HCT116 (cell line): ENCODE data around the gene FAN1. TPM values are rescaled to one million over a fixed set of nuclear protein-coding genes. Genes with fewer than 3 reads are reported as not detected.

ENCODE experiments used
- ATAC-seq: fragments of 200-7000 bp; cut with Tn5 transposase; 2 replicates; pipeline ENCODE4 v1.9.1; 2020; ENCODE audit warnings: mild to moderate bottlenecking, moderate library complexity
- BruUV-seq: library from RNA; stranded (reverse); fragments of 400-500 nt; replicated peaks from 2 replicates; lab custom pipeline; 2021; lab: Mats Ljungman, UMichigan
- CTCF ChIA-PET: fragments of 300-600 bp; sonication (Branson Sonifier 250); formaldehyde crosslinking; loops from one replicate; lab custom pipeline; 2021; ENCODE audit warnings: antibody characterized with exemption; lab: Charles Lee
- POLR2A ChIA-PET: fragments of 300-600, 350-600 bp; sonication (Branson Sonifier 250); formaldehyde crosslinking; loops from one replicate; lab custom pipeline; 2021; ENCODE audit warnings: antibody characterized with exemption; lab: Charles Lee
- RAD21 ChIA-PET, 2 experiments: fragments of 300-600 bp; sonication (Branson Sonifier 250); formaldehyde crosslinking; loops; one replicate each; lab custom pipeline; 2023; ENCODE audit warnings: low total read pairs in 2 of 2; ENCODE audit not compliant: uncharacterized antibody in 2 of 2, unreplicated experiment in 2 of 2, low non-redundant PET in 1 of 2; lab: Charles Lee
- DNase-seq: peaks from one replicate; pipeline ENCODE4 v3.0.0-alpha.2; 2010; ENCODE audit warnings: low read depth, low spot score
- H2AFZ ChIP-seq: fragments of 200-600 bp; shearing (Covaris generic), sonication (generic); 2 replicates; pipeline ENCODE4 v1.6.1; 2017; ENCODE audit warnings: low read depth, mixed run types, mixed read lengths, antibody characterized with exemption, low read length; ENCODE audit not compliant: poor library complexity, severe bottlenecking
- H3K27ac ChIP-seq: 2 replicates; pipeline ENCODE4 v1.5.1; 2012; ENCODE audit warnings: low read depth, low read length
- H3K27me3 ChIP-seq: fragments of 200-600 bp; sonication (generic); 2 replicates; pipeline ENCODE4 v1.6.1; 2016; ENCODE audit warnings: mixed run types, low read length, mixed read lengths; ENCODE audit not compliant: insufficient read depth
- H3K36me3 ChIP-seq, 2 experiments: fragments of 200-500 bp in 1 of 2; fragments of 200-600 bp in 1 of 2; sonication (Bioruptor generic) in 1 of 2; sonication (generic) in 1 of 2; 2 replicates each; pipeline versions ENCODE4 v1.5.1 to v1.6.1; 2014 to 2016; ENCODE audit warnings: low read length in 2 of 2, inconsistent platforms in 1 of 2, mixed read lengths in 1 of 2, mixed run types in 1 of 2; ENCODE audit not compliant: insufficient read depth in 2 of 2, control insufficient read depth in 1 of 2
- H3K4me1 ChIP-seq, 2 experiments: fragments of 200-600 bp in 1 of 2; sonication (generic) in 1 of 2; 2 replicates each; pipeline versions ENCODE4 v1.5.1 to v1.6.1; 2012 to 2017; ENCODE audit warnings: low read length in 2 of 2, inconsistent platforms in 1 of 2, mild to moderate bottlenecking in 1 of 2, mixed read lengths in 1 of 2, mixed run types in 1 of 2, moderate library complexity in 1 of 2; ENCODE audit not compliant: insufficient read depth in 2 of 2, control insufficient read depth in 1 of 2
- H3K4me2 ChIP-seq: fragments of 200-600 bp; sonication (generic); 2 replicates; pipeline ENCODE4 v1.6.1; 2017; ENCODE audit warnings: mixed run types, low read length, mixed read lengths
- H3K4me3 ChIP-seq, 2 experiments: fragments of 200-600 bp in 1 of 2; sonication (generic) in 1 of 2; replicated peaks in 1 of 2; 2 replicates each; pipeline ENCODE4 v1.5.1; 2011 to 2016; ENCODE audit warnings: low read length in 2 of 2, control low read depth in 1 of 2, low read depth in 1 of 2, mild to moderate bottlenecking in 1 of 2, mixed read lengths in 1 of 2, mixed run types in 1 of 2
- H3K79me2 ChIP-seq: fragments of 200-600 bp; sonication (generic); 2 replicates; pipeline ENCODE4 v1.6.1; 2017; ENCODE audit warnings: mild to moderate bottlenecking, mixed run types, low read length, moderate library complexity, mixed read lengths; ENCODE audit not compliant: insufficient read depth
- H3K9ac ChIP-seq: fragments of 200-600 bp; sonication (generic); 2 replicates; pipeline ENCODE4 v1.6.1; 2016; ENCODE audit warnings: low read length, mixed read lengths
- H3K9me2 ChIP-seq: fragments of 200-600 bp; sonication (generic), shearing (Covaris generic); 2 replicates; pipeline ENCODE4 v1.6.1; 2017; ENCODE audit warnings: mixed run types, mild to moderate bottlenecking, moderate library complexity; ENCODE audit not compliant: insufficient read depth
- H3K9me3 ChIP-seq, 2 experiments: fragments of 200-500 bp in 1 of 2; fragments of 200-600 bp in 1 of 2; sonication (Bioruptor generic) in 1 of 2; sonication (generic) in 1 of 2; 2 replicates each; pipeline ENCODE4 v1.6.1; 2014 to 2017; ENCODE audit warnings: low read length in 2 of 2, mixed read lengths in 2 of 2, inconsistent platforms in 1 of 2, low read depth in 1 of 2, mild to moderate bottlenecking in 1 of 2, mixed run types in 1 of 2, moderate library complexity in 1 of 2; ENCODE audit not compliant: control insufficient read depth in 1 of 2, insufficient read depth in 1 of 2
- H4K20me1 ChIP-seq: fragments of 200-600 bp; sonication (generic), shearing (Covaris generic); 2 replicates; pipeline ENCODE4 v1.6.1; 2017; ENCODE audit warnings: mixed run types, mild to moderate bottlenecking, moderate library complexity; ENCODE audit not compliant: insufficient read depth
- CTCF ChIP-seq, 3 experiments: fragments of 200-600 bp in 1 of 3; sonication (generic) in 1 of 3; IDR thresholded peaks in 2 of 3; conservative IDR thresholded peaks in 1 of 3; 2 replicates each; pipeline ENCODE4 v1.5.1; 2012 to 2017; ENCODE audit warnings: low read depth in 2 of 3, low read length in 2 of 3, antibody characterized with exemption in 1 of 3, borderline replicate concordance in 1 of 3, control low read depth in 1 of 3, mild to moderate bottlenecking in 1 of 3, mixed read lengths in 1 of 3, mixed run types in 1 of 3, moderate library complexity in 1 of 3; ENCODE audit not compliant: insufficient read depth in 1 of 3
- EGR1 ChIP-seq: IDR thresholded peaks from 2 replicates; pipeline ENCODE4 v1.6.1; 2012; ENCODE audit warnings: low read depth
- ELF1 ChIP-seq: IDR thresholded peaks from 2 replicates; pipeline ENCODE4 v1.6.1; 2012; ENCODE audit warnings: low read depth, borderline replicate concordance
- EZH2phosphoT487 ChIP-seq: fragments of 200-600 bp; IDR thresholded peaks from 2 replicates; pipeline ENCODE4 v1.6.1; 2018; ENCODE audit warnings: antibody characterized with exemption, borderline replicate concordance
- FOSL1 ChIP-seq: IDR thresholded peaks from 2 replicates; pipeline ENCODE4 v1.6.1; 2012; ENCODE audit warnings: low read depth
- JUND ChIP-seq: IDR thresholded peaks from 2 replicates; pipeline ENCODE4 v1.6.1; 2012
- MAX ChIP-seq: IDR thresholded peaks from 2 replicates; pipeline ENCODE4 v1.6.1; 2012
- POLR2A ChIP-seq: IDR thresholded peaks from 2 replicates; pipeline ENCODE4 v1.7.0; 2011; ENCODE audit warnings: borderline replicate concordance; ENCODE audit not compliant: insufficient read depth, insufficient read length; ENCODE audit errors: extremely low read depth
- POLR2AphosphoS5 ChIP-seq: IDR thresholded peaks from 2 replicates; pipeline ENCODE4 v1.6.1; 2011; ENCODE audit warnings: mild to moderate bottlenecking, low read depth, low read length, moderate library complexity
- RAD21 ChIP-seq: IDR thresholded peaks from 2 replicates; pipeline ENCODE4 v1.6.1; 2012; ENCODE audit warnings: low read depth, mild to moderate bottlenecking
- SIN3A ChIP-seq: IDR thresholded peaks from 2 replicates; pipeline ENCODE4 v1.6.1; 2012; ENCODE audit warnings: low read depth
- SRF ChIP-seq: IDR thresholded peaks from 2 replicates; pipeline ENCODE4 v1.6.1; 2012; ENCODE audit warnings: low read depth
- YY1 ChIP-seq: IDR thresholded peaks from 2 replicates; pipeline ENCODE4 v1.6.1; 2011; ENCODE audit warnings: low read length, low read depth, moderate library complexity, mild to moderate bottlenecking; ENCODE audit not compliant: insufficient replicate concordance; ENCODE audit errors: extremely low read depth
- ZFX ChIP-seq: fragments of 450-650 bp; IDR thresholded peaks from 2 replicates; pipeline ENCODE4 v1.6.1; 2017
- ZNF274 ChIP-seq: fragments of 200-500 bp; sonication (Bioruptor generic); IDR thresholded peaks from 2 replicates; pipeline ENCODE4 v1.6.1; 2014; ENCODE audit warnings: mild to moderate bottlenecking, low read depth, low read length, inconsistent platforms
- intact Hi-C: fragments of 100-400 bp; cut with micrococcal nuclease; formaldehyde crosslinking; loops from 2 replicates; pipeline ENCODE4 v1.10.0; 2022
- total RNA-seq: library from RNA; stranded (reverse); gene quantifications from one replicate; pipeline ENCODE4 v1.2.1, GENCODE V29; 2021; ENCODE audit not compliant: unreplicated experiment
- TF ChIP-seq, protein P1 (sequence below): IDR thresholded peaks from 2 replicates; pipeline ENCODE4 v1.6.1; 2012; ENCODE audit warnings: low read depth
- TF ChIP-seq, protein P2 (sequence below): IDR thresholded peaks from 2 replicates; pipeline ENCODE4 v1.6.1; 2011; ENCODE audit warnings: mild to moderate bottlenecking, low read length, moderate library complexity; ENCODE audit not compliant: insufficient replicate concordance; ENCODE audit errors: extremely low read depth

Gene FAN1
- total RNA-seq, 1 experiment from 2014 or later: 17.4 TPM

GRCh38 chr15:30940359-30940758, 36.6 kb downstream of the FAN1 start:
- Histone ChIP-seq H3K79me2 (no peaks in the 10 kb centered on the region), H3K4me1 (no peaks in the 10 kb centered on the region), H2AFZ (no peak overlapping the region), H3K9me2 (no peaks in the 10 kb centered on the region), H3K27me3 (no peaks in the 10 kb centered on the region), H3K4me3 (no peak overlapping the region)
- POLR2A ChIA-PET: no interaction called here
- no TSS peak for BruUV-seq
- RAD21 ChIA-PET: no interaction called here
- ATAC-seq: no peak
- DNase-seq: no peak
- CTCF ChIA-PET: interaction anchor here (1.3 kb wide), 1 partner anchor 189 kb away, joined by 3 read pairs; no protein-coding TSS in a partner anchor
- TF ChIP-seq POLR2AphosphoS5: no peak
- no peak for TF ChIP-seq ZNF274
- TF ChIP-seq EZH2phosphoT487: no peak
- TF ChIP-seq MAX: no peak
- no peak for TF ChIP-seq ELF1
- TF ChIP-seq SRF: no peak
- TF ChIP-seq, protein P1, sequence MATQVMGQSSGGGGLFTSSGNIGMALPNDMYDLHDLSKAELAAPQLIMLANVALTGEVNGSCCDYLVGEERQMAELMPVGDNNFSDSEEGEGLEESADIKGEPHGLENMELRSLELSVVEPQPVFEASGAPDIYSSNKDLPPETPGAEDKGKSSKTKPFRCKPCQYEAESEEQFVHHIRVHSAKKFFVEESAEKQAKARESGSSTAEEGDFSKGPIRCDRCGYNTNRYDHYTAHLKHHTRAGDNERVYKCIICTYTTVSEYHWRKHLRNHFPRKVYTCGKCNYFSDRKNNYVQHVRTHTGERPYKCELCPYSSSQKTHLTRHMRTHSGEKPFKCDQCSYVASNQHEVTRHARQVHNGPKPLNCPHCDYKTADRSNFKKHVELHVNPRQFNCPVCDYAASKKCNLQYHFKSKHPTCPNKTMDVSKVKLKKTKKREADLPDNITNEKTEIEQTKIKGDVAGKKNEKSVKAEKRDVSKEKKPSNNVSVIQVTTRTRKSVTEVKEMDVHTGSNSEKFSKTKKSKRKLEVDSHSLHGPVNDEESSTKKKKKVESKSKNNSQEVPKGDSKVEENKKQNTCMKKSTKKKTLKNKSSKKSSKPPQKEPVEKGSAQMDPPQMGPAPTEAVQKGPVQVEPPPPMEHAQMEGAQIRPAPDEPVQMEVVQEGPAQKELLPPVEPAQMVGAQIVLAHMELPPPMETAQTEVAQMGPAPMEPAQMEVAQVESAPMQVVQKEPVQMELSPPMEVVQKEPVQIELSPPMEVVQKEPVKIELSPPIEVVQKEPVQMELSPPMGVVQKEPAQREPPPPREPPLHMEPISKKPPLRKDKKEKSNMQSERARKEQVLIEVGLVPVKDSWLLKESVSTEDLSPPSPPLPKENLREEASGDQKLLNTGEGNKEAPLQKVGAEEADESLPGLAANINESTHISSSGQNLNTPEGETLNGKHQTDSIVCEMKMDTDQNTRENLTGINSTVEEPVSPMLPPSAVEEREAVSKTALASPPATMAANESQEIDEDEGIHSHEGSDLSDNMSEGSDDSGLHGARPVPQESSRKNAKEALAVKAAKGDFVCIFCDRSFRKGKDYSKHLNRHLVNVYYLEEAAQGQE: no peak
- no peak for TF ChIP-seq POLR2A
- TF ChIP-seq, protein P2, sequence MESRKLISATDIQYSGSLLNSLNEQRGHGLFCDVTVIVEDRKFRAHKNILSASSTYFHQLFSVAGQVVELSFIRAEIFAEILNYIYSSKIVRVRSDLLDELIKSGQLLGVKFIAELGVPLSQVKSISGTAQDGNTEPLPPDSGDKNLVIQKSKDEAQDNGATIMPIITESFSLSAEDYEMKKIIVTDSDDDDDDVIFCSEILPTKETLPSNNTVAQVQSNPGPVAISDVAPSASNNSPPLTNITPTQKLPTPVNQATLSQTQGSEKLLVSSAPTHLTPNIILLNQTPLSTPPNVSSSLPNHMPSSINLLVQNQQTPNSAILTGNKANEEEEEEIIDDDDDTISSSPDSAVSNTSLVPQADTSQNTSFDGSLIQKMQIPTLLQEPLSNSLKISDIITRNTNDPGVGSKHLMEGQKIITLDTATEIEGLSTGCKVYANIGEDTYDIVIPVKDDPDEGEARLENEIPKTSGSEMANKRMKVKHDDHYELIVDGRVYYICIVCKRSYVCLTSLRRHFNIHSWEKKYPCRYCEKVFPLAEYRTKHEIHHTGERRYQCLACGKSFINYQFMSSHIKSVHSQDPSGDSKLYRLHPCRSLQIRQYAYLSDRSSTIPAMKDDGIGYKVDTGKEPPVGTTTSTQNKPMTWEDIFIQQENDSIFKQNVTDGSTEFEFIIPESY: no peak
- no peak for TF ChIP-seq YY1
- no peak for TF ChIP-seq SIN3A
- no peak for TF ChIP-seq CTCF (IDR thresholded peaks at IDR 0.05 in 2 of 3, conservative IDR thresholded peaks at IDR 0.05 in 1 of 3; ENCODE audit: borderline replicate concordance in 1 of 3, insufficient read depth in 1 of 3, low read depth in 2 of 3, low read length in 2 of 3)
- no peak for TF ChIP-seq RAD21
- TF ChIP-seq JUND: no peak
- no peak for TF ChIP-seq FOSL1
- TF ChIP-seq EGR1: no peak
- no peak for TF ChIP-seq ZFX
- TF ChIP-seq, all 23 proteins: peak for 0
- Histone ChIP-seq H4K20me1 (no peaks in the 10 kb centered on the region), H3K9ac (no peak overlapping the region), H3K36me3 (peaks cover 28 to 43% of the 10 kb centered on the region in 2 experiments), H3K9me3 (no peaks in the 10 kb centered on the region), H3K4me2 (no peak overlapping the region), H3K27ac (no peak overlapping the region)
- intact Hi-C loops: no loop called here
